GM12892 (cell line): ENCODE measurements around the gene RAPGEF5.

ENCODE experiments used
- POLR2A ChIP-seq: IDR thresholded peaks from 2 replicates; pipeline ENCODE4 v1.6.1; 2011; ENCODE audit warnings: low read depth, low read length, control low read depth
- TAF1 ChIP-seq: IDR thresholded peaks from 2 replicates; pipeline ENCODE4 v1.6.1; 2011; ENCODE audit warnings: low read depth, mild to moderate bottlenecking, control low read depth, low read length, borderline replicate concordance

- TF ChIP-seq POLR2A (no peak), TAF1 (no peak)
These were observed 175.3 kb downstream of the RAPGEF5 start for GRCh38 chr7:22181663-22182062.
